GM12875 (cell line): ENCODE measurements around the gene SEZ6L.

ENCODE experiments used
- H3K4me3 ChIP-seq: one replicate; pipeline ENCODE4 v1.5.1; 2011; ENCODE audit warnings: low read depth, low read length, control low read depth
- CTCF ChIP-seq: IDR thresholded peaks from 2 replicates; pipeline ENCODE4 v1.5.1; 2011; ENCODE audit warnings: low read depth, mild to moderate bottlenecking, control low read depth, inconsistent platforms, low read length, moderate library complexity, borderline replicate concordance; ENCODE audit not compliant: insufficient read depth

Gene SEZ6L

GRCh38 chr22:26385164-26385563 is 215.9 kb downstream of the SEZ6L start:
- TF ChIP-seq CTCF = no peak
- no peak overlapping the region for H3K4me3 ChIP-seq

DNA sequence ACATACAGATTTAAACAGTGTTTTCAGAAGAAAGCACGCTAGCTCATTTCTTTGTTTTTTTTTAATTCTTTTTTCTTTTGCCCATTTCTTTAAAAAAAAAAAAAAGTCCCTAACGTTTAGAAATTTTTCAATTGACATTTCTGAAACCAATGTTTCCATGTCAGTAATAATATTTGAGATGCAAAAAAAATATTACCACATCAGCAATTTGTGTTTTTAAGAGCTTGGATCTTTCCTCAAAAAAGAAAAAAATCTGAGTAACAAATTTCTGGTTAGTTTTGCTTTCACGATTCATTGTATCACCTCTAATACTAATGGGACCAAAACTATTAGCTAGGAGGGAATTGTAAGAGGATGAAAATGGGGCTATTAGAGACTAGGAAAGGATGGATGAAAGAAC is 219.9 kb downstream of the SEZ6L start:
- TF ChIP-seq CTCF = no peak
- no peak overlapping the region for H3K4me3 ChIP-seq

GRCh38 chr22:26391091-26391490 is 221.8 kb downstream of the SEZ6L start:
- H3K4me3 ChIP-seq = no peak overlapping the region
- TF ChIP-seq CTCF = no peak

GRCh38 chr22:26391623-26392022 is 222.4 kb downstream of the SEZ6L start:
- no peak for TF ChIP-seq CTCF
- no peak overlapping the region for H3K4me3 ChIP-seq

GRCh38 chr22:26393929-26394328 is 224.7 kb downstream of the SEZ6L start:
- no peak overlapping the region for H3K4me3 ChIP-seq
- peak; percentile 35; the same call in 1 of the 2 replicates for TF ChIP-seq CTCF

GRCh38 chr22:26394777-26395176 is 225.5 kb downstream of the SEZ6L start:
- no peak for TF ChIP-seq CTCF
- no peak overlapping the region for H3K4me3 ChIP-seq

DNA sequence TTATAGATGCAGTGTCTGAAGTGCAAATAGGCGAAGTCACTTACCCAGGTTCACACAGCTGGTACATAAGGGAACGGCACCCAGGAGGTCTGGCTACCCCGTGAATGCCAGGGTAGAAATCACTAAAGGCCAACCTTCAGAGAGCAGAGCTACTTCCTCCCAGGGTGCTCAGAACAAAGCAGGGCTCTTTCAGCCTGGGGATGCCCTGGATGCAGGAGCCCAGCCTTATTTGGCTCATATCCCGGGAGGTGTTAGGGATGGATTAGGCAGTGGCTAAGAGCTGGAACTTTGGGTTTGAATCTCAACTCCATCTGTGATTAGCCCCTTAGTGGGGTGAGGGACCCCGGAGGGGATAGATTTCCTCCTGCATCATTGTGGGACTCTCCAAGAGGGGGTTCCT is 226.7 kb downstream of the SEZ6L start:
- H3K4me3 ChIP-seq = no peak overlapping the region
- TF ChIP-seq CTCF = no peak
